ENCODE results near the gene CENPO. TPM values are rescaled to one million over a fixed set of nuclear protein-coding genes. Genes with fewer than 3 reads are reported as not detected.

CENPO gene
- total and polyA plus RNA-seq, 8 donors = 9.9 to 33.2 (median 20.0) TPM

DNA sequence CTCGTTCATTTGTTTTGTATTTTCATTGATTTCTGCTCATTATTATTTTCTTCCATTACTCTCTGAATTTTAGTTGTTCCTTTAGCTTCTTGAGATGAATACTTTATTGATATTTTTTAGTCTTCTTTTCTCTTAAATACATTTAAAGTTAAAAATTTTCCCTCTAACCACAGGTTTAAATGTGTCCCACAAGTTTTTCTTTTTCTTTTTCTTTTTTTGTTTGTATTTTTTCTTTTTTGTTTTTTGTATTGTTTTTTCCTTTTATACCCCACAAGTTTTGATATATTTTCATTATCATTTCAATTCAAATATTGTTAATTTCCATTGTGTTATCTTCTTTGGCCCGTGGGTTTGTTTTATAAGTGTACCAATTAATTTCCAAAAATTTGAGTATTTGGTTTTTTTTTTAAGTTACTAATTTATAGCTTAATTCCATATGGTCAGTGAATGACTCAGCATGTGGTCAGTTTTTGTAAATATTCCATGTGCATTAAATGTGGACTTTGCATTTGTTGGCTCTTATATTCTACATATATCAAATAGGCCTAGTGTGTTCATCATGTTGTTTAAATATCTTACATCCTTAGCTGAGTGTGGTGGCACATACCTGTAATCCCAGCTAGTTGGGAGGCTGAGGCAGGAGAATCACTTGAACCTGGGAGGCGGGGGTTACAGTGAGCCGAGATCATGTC is 16.2 kb downstream of the CENPO start:
- Histone ChIP-seq H3K4me1 (no peaks in the 10 kb centered on the region), H3K4me3 (no peak overlapping the region), H3K27ac (no peak overlapping the region), H3K27me3 (no peaks in the 10 kb centered on the region), H3K9me3 (no peaks in the 10 kb centered on the region), H3K36me3 (peaks cover 0 to 13% of the 10 kb centered on the region in 2 donors)
- TF ChIP-seq, protein P1, sequence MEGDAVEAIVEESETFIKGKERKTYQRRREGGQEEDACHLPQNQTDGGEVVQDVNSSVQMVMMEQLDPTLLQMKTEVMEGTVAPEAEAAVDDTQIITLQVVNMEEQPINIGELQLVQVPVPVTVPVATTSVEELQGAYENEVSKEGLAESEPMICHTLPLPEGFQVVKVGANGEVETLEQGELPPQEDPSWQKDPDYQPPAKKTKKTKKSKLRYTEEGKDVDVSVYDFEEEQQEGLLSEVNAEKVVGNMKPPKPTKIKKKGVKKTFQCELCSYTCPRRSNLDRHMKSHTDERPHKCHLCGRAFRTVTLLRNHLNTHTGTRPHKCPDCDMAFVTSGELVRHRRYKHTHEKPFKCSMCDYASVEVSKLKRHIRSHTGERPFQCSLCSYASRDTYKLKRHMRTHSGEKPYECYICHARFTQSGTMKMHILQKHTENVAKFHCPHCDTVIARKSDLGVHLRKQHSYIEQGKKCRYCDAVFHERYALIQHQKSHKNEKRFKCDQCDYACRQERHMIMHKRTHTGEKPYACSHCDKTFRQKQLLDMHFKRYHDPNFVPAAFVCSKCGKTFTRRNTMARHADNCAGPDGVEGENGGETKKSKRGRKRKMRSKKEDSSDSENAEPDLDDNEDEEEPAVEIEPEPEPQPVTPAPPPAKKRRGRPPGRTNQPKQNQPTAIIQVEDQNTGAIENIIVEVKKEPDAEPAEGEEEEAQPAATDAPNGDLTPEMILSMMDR (IDR thresholded peaks at IDR 0.05) = no peak
- intact Hi-C loops (cut with DNase I) = no loop called here
- DNase-seq = no peak
- no peak for ATAC-seq

DNA sequence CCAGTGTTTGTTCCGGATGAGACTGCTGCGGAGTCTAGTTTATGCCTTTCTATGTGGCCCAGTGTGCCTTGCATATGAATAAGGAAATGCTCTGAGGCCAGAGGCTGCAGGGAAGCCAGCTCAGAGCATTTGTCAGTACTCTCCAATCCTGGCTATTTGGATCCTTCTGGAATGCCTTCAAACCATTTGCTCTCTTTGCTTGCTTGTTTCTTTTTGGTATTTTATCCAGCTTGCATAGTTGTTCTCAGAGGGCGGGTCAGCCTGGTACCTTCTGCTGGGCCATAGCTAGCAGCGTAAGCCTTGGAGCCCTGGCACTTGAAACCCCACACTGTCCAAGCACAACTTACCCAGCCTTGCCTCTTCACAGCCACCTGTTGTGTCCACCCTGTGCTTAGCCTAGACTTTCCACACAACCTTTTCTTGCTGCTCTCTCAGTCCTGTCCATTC is 20.5 kb downstream of the CENPO start:
- no peaks in the 10 kb centered on the region for H3K27me3 ChIP-seq
- H3K4me1 ChIP-seq = no peaks in the 10 kb centered on the region
- ATAC-seq = no peak
- TF ChIP-seq, protein P1 (IDR thresholded peaks at IDR 0.05) = no peak
- peaks cover 0 to 31% of the 10 kb centered on the region in 2 donors for H3K36me3 ChIP-seq
- no peaks in the 10 kb centered on the region for H3K9me3 ChIP-seq
- intact Hi-C loops (cut with DNase I) = no loop called here
- no peak overlapping the region for H3K27ac ChIP-seq
- no peak overlapping the region for H3K4me3 ChIP-seq
- no peak for DNase-seq

DNA sequence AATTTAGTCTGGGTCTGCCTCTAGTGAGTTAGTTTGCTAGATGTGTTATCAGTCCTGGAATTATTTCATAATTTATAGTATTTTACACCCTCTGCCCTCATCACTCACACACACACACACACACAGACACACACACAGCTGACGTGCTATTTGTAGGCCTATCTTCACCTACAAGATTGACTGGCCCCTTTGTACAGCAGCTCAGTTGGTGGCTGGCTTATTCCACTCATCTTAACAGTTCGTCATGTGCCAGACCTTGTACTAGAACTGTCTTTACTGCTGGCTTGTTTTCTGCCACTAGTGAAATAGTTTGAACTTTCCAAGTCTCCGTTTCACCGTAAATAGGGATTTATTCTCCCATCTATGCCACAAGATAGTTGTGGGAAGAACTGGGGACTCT is 21.3 kb downstream of the CENPO start:
- no peak for DNase-seq
- no peak overlapping the region for H3K4me3 ChIP-seq
- no peaks in the 10 kb centered on the region for H3K4me1 ChIP-seq
- H3K27ac ChIP-seq = no peak overlapping the region
- TF ChIP-seq, protein P1 (IDR thresholded peaks at IDR 0.05) = no peak
- intact Hi-C loops (cut with DNase I) = no loop called here
- no peaks in the 10 kb centered on the region for H3K9me3 ChIP-seq
- no peak for ATAC-seq
- H3K36me3 ChIP-seq = peaks cover 0 to 39% of the 10 kb centered on the region in 2 donors
- H3K27me3 ChIP-seq = no peaks in the 10 kb centered on the region

DNA sequence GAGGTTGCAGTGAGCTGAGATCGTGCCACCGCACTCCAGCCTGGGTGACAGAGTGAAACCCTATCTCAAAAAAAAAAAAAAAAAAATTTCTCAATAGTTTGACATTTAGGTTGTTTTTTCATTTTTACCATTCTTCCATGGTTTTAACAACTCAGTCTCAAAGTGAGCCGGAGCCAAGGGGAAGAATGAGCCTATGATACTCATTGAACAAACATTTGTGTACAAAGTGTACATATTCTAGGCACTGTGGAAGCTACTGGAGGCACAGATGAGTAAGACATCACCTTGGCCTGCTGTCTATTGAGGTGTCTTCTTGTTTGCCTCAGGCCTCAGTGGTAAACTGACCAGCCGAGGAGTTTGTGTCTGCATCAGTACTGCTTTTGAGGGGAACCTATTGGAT is 21.9 kb downstream of the CENPO start:
- H3K27me3 ChIP-seq = no peaks in the 10 kb centered on the region
- no peaks in the 10 kb centered on the region for H3K9me3 ChIP-seq
- DNase-seq = no peak
- ATAC-seq = no peak
- peaks cover 0 to 46% of the 10 kb centered on the region in 2 donors for H3K36me3 ChIP-seq
- H3K27ac ChIP-seq = no peak overlapping the region
- no peak overlapping the region for H3K4me3 ChIP-seq
- intact Hi-C loops (cut with DNase I) = no loop called here
- TF ChIP-seq, protein P1 (IDR thresholded peaks at IDR 0.05) = no peak
- H3K4me1 ChIP-seq = no peaks in the 10 kb centered on the region

DNA sequence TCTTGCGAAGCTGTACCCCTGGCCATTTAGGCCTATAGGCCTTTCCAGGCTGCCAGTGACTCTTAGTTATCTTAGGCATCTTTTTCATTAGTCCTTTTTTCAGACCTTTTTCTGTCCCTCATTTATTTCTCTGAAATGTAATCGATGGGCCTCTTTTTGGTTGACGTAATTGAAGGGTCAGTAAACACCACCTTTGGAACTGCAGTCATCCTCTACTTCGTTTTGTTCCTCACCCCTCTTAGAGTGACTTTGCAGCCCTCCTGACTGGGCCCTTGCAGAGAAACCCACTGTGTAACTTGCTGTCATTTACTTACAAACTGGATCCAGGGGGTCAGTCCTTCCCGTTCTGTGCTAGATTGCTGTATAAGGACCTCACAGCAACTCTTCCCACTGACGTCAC is 23.2 kb downstream of the CENPO start:
- Histone ChIP-seq H3K27ac (no peak overlapping the region), H3K36me3 (peaks cover 0 to 58% of the 10 kb centered on the region in 2 donors), H3K27me3 (no peaks in the 10 kb centered on the region), H3K4me3 (no peak overlapping the region), H3K9me3 (no peaks in the 10 kb centered on the region), H3K4me1 (no peaks in the 10 kb centered on the region)
- no peak for DNase-seq
- ATAC-seq = no peak
- TF ChIP-seq, protein P1 (IDR thresholded peaks at IDR 0.05) = no peak
- intact Hi-C loops (cut with DNase I) = no loop called here
